Hindlimb muscle (tissue), 1 donor: ENCODE data around the gene CUL3. TPM values are rescaled to one million over a fixed set of nuclear protein-coding genes. Genes with fewer than 3 reads are reported as not detected.
A peak's percentile ranks its signal among the peaks of the same experiment; 100 is the strongest.

Experiments used
- DNase-seq: peaks from one replicate; pipeline ENCODE4 v3.0.0-alpha.2; 2013
- polyA plus RNA-seq: library from polyadenylated mRNA; unstranded; fragments of 120-200 nt; gene quantifications from one replicate; pipeline ENCODE4 v1.2.1, GENCODE V29; 2013; ENCODE audit not compliant: insufficient read length

Gene CUL3
- polyA plus RNA-seq, 1 donor, result 80.6 TPM

DNA sequence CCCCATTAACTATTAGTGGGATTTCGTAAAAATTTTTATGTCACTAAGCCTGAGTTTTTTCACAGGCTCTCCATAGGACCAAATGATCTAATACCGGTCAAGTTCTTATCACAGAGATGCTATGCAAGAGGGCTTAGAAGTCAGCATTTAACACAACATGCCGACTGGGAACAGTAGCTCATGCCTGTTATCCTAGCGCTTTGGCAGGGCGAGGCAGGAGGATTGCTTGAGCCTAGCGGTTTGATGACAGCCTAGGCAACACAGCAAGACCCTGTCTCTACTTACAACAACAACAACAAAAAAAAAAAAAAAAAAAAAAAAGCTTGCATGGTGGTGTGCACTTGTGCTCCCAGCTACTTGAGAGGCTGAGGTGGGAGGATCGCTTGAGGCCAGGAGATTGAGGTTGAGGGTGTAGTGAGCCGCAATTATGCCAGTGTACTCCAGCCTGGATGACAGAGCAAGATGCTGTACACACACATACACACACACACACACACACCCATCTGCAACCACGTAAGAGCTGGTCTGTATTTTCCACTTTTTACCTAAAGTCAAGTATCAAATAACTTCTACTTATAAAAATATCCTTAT is 115.7 kb downstream of the CUL3 start:
- no peak for DNase-seq

- DNase-seq, result no peak
These were observed 118.8 kb downstream of the CUL3 start for GRCh38 chr2:224466304-224466895.

DNA sequence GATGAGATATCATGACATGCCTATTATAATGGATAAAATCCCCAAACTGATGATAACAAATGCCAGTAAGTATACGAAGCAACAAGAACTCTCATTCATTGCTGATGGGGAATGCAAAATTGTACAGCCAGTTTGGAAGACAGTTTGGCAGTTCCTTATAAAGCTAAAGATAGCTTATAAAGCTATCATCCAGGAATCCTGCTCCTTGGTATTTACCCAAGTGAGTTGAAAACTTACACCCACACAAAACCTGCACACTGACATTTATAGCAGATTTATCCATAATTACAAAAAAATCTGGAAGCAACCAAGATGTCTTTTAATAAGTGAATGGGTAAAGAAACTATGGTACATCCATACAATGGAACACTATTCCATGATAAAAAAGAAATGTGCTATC is 123.8 kb downstream of the CUL3 start:
- no peak for DNase-seq

DNA sequence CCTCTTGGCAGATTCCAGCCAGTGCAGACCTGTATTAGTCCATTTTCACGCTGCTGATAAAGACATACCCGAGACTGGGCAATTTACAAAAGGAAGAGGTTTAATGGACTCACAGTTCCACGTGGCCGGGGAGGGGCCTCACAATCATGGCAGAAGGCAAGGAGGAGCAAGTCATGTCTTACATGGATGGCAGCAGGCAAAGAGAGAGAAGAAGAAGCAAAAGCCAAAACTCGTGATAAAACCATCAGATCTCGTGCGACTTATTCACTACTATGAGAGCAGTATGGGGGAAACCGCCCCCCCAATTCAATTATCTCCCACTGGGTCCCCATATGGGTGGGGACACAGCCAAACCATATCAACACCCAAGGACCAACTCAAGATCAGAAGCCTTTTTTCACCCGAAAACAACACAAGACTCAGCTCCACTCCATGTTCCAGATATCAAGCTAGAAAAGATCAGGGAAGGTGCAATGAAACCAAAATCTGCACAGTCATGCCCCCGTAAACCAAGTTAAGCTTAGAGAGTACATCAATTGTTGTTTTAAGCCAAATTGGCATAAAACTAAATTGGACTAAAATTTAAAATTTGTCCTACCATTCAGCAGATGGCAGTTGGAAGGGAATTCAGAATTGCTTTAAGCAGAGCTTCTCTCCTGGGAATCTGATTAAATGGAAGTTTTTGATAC is 127.6 kb downstream of the CUL3 start:
- no peak for DNase-seq

- DNase-seq, result no peak
These were observed 131.3 kb downstream of the CUL3 start for GRCh38 chr2:224453892-224454291.

- peak; percentile 12 for DNase-seq
These were observed 135.7 kb downstream of the CUL3 start for GRCh38 chr2:224449212-224450147.

- DNase-seq, result no peak
These were observed 136.9 kb downstream of the CUL3 start for GRCh38 chr2:224448236-224448635.

DNA sequence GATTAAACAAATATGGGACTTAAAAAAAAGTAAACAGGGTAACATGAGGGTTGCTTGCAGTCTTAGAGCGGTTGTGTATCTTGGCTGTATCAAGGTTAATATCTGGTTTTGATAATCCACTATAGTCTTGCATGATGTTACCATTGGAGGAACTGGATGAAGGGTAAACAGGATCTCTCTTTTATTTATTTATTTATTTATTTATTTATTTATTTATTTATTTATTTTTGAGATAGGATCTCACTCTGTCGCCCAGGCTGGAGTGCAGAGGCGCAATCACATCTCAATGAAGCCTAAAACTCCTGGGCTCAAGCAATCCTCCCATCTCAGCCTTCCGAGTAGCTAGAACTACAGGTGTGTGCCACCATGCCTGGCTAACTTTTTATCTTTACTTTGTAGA is 140.4 kb downstream of the CUL3 start:
- no peak for DNase-seq

- DNase-seq, result no peak
These were observed 141.1 kb downstream of the CUL3 start for GRCh38 chr2:224444021-224444420.

DNA sequence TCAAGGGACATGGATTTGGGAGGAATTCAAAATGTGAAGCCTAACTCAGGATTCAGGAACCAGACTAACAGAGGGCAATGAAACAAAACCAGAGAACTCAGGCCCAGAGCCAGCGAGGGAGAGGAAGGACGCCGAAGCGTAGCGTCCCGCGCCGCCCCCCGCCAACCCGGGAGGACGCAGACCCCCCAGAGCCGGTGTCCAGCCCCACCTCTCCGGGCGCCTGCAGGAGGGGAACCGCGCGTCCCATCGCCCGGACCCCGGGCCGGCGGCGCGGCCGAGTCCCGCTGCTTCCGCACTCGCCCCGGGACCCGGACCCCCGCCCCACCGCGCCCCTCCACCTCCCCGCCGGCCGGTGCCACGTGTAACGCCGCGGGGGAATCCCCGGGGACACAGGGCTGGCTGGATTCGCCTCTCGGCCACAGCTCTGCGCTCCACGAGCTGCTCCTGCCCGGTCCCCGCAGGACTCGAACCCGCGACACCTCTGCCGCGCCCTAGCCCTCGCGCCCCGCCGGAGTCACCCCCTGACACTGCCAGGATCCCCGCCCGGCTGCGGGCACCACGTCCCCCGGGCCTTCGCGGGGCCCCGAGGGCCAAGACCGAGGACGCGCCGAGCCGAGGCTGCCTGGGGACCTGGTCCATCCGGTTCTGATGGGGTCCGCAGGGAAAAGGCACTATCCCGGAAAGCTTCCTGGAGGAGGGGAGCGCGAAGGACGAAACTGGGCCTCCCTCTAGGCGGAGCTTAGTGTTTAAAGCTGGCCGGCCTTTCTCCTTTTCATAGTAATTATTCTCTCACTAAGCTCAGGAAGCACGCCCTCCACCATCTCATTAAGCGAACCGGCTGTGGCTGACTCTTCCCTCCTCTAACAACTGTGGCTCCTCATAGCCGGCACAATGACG is 142.8 kb downstream of the CUL3 start:
- DNase-seq, result peak; percentile 13

DNA sequence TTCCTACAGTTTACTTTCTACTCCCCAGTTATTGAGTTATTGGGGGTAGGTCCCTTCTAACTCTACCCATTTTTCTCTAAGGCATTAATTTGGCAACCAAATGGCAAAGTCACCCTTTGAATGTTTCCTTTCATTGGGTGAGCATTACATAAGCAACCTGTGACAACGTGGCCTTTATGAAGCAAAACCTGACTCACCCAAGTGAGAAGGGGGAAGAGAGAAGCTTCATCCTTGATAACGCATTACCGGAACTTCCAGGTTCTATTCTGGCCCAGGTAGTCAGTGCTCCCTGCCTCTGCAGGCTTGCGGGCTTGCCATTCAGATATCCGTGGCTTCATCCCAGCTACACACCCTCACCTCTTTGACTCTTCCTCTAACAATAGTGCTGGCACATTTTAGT is 144.2 kb downstream of the CUL3 start:
- no peak for DNase-seq

- DNase-seq, result no peak
These were observed 146.4 kb downstream of the CUL3 start for GRCh38 chr2:224438726-224439125.

GRCh38 chr2:224436634-224437033 is 148.5 kb downstream of the CUL3 start:
- DNase-seq, result no peak

GRCh38 chr2:224434618-224435017 is 150.5 kb downstream of the CUL3 start:
- DNase-seq, result no peak

- DNase-seq, result no peak
These were observed 151.7 kb downstream of the CUL3 start for GRCh38 chr2:224433442-224433841.

GRCh38 chr2:224432003-224432579 is 153.1 kb downstream of the CUL3 start:
- no peak for DNase-seq

GRCh38 chr2:224429441-224429810 is 155.7 kb downstream of the CUL3 start:
- DNase-seq, result no peak

DNA sequence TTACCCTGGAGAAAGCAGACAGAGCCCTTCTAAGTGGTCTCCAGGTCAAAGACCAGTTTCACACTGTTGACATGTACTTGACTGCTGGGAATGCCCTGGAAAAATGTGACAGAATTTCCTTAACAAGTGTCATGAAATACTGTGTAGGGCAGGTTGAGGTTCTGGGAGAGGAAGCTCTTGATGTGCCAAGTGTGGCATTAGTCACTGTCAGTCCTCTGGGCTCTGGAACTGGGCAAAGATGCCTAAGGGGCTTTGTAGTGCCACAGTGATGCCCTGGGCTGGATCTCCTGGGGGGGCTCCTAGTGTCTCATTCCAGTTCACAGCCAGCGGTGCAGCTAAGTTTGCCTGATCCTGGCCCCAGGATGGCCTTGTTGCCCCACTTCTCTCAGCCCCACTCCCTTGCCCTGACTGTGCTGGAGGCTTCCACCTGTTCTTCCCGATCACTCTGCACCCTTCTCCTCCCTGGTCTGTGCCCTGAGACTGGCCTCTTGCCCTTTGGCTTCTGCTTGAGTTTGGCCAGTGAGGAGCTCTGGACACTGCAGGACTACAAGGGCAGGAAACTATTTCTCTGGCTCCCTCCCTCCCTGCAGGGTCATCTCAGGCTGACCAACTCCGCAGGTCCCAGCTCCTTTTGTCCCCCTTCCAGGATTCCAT is 156.2 kb downstream of the CUL3 start:
- DNase-seq, result no peak

DNA sequence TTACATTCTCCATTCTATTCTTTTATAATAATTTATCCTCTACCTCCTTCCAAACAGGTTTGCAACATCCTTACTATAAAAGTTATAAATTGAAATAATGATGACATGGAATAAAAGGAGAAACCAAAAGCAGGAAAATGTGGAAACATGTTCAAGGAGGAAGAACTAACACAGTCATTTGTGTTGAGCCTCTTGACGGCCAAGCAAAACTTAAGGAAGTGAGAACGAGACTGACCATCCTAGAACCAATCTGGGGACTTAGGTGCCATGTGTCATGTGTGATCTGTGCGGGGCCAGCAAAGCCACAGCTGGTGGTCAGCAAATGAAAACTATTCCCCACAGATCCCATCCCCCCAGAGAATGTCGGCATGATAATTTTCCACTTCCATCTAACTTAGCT is 157.7 kb downstream of the CUL3 start:
- DNase-seq, result no peak

DNA sequence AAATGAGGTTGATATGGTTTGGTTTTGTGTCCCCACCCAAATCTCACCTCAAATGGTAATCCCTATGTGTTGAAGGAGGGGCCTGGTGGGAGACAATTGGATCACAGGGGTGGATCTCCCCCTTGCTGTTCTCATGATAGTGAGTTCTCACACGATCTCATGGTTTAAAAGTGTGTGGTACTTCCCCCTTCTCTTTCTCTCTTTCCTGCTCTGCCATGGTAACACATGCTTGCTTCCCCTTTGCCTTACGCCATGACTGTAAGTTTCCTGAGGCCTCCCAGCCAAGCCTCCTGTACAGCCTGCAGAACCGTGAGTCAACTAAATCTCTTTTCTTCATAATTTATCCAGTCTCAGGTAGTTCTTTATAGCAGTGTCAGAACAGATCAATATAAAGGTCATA is 158.5 kb downstream of the CUL3 start:
- no peak for DNase-seq

GRCh38 chr2:224421065-224421464 is 164.1 kb downstream of the CUL3 start:
- DNase-seq, result no peak
